ENCODE results near the gene WDR27. TPM values are rescaled to one million over a fixed set of nuclear protein-coding genes. Genes with fewer than 3 reads are reported as not detected.

The WDR27 gene
- total and polyA plus RNA-seq, 9 donors: 16.6 to 53.4 (median 38.7) TPM

- no peaks in the 10 kb centered on the region for H3K36me3 ChIP-seq
- 93 to 96% (median 94%) methylated on average over 9 of the region's 9 CpGs for WGBS, 3 donors
- no peak overlapping the region for H3K4me3 ChIP-seq
- no peak overlapping the region for H3K27ac ChIP-seq
- no peaks in the 10 kb centered on the region for H3K27me3 ChIP-seq
- intact Hi-C loops (cut with DNase I): no loop called here
- DNase-seq: no peak
- TF ChIP-seq EP300 (IDR thresholded peaks at IDR 0.05) (no peak), POLR2A (IDR thresholded peaks at IDR 0.05) (no peak), CTCF (IDR thresholded peaks at IDR 0.05) (no peak)
- no peaks in the 10 kb centered on the region for H3K9me3 ChIP-seq
- H3K4me1 ChIP-seq (ENCODE audit: insufficient read depth): no peaks in the 10 kb centered on the region
Measured at GRCh38 chr6:169714595-169714994, 12.8 kb upstream of the WDR27 start.

DNA sequence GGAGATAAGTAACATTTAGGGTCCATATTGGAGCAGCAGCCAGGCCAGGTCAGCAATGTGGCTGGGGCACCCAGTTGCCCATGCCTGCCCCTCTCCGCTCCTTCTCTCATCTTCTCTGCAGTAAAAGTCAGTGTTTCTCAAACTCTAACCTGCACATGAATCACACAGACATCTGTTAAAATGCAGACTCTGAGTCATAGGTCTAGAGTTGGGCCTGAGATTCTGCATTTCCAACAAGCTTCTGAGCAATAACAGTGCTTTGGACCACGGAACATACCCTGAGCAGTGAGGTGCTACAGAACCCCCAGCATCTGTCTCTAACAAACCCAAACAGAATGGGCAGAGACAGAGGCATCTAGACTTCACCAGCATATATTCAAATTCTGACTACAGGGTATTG, 12.3 kb upstream of the WDR27 start:
- no peaks in the 10 kb centered on the region for H3K36me3 ChIP-seq
- H3K9me3 ChIP-seq: no peaks in the 10 kb centered on the region
- intact Hi-C loops (cut with DNase I): no loop called here
- TF ChIP-seq CTCF (IDR thresholded peaks at IDR 0.05) (no peak), POLR2A (IDR thresholded peaks at IDR 0.05) (no peak), EP300 (IDR thresholded peaks at IDR 0.05) (no peak)
- WGBS, 3 donors: 94 to 100% (median 95%) methylated on average over 2 of the region's 2 CpGs
- no peak for DNase-seq
- H3K4me3 ChIP-seq: no peak overlapping the region
- no peaks in the 10 kb centered on the region for H3K27me3 ChIP-seq
- H3K27ac ChIP-seq: no peak overlapping the region
- H3K4me1 ChIP-seq (ENCODE audit: insufficient read depth): no peaks in the 10 kb centered on the region

GRCh38 chr6:169710009-169710408, 8.2 kb upstream of the WDR27 start:
- Histone ChIP-seq H3K4me1 (ENCODE audit: insufficient read depth) (no peaks in the 10 kb centered on the region), H3K4me3 (no peak overlapping the region), H3K9me3 (no peaks in the 10 kb centered on the region), H3K27me3 (no peaks in the 10 kb centered on the region), H3K27ac (no peak overlapping the region), H3K36me3 (no peaks in the 10 kb centered on the region)
- intact Hi-C loops (cut with DNase I): loop anchor here in 1 of 4 donors (2.0 kb wide), 1 partner anchor 73 kb away; no protein-coding TSS in a partner anchor
- no peak for DNase-seq
- TF ChIP-seq EP300 (IDR thresholded peaks at IDR 0.05) (no peak), POLR2A (IDR thresholded peaks at IDR 0.05) (no peak), CTCF (IDR thresholded peaks at IDR 0.05) (no peak)
- WGBS, 3 donors: 74 to 80% (median 75%) methylated on average over 3 of the region's 3 CpGs

GRCh38 chr6:169709293-169709692, 7.5 kb upstream of the WDR27 start:
- Histone ChIP-seq H3K36me3 (no peaks in the 10 kb centered on the region), H3K27ac (no peak overlapping the region), H3K27me3 (no peaks in the 10 kb centered on the region), H3K9me3 (no peaks in the 10 kb centered on the region), H3K4me1 (ENCODE audit: insufficient read depth) (peaks cover 1% of the 10 kb centered on the region), H3K4me3 (no peak overlapping the region)
- TF ChIP-seq CTCF (IDR thresholded peaks at IDR 0.05): no peak
- no peak for TF ChIP-seq EP300 (IDR thresholded peaks at IDR 0.05)
- no peak for TF ChIP-seq POLR2A (IDR thresholded peaks at IDR 0.05)
- intact Hi-C loops (cut with DNase I): no loop called here
- DNase-seq: no peak

GRCh38 chr6:169707772-169708171, 5.9 kb upstream of the WDR27 start:
- Histone ChIP-seq H3K27ac (no peak overlapping the region), H3K9me3 (no peaks in the 10 kb centered on the region), H3K36me3 (no peaks in the 10 kb centered on the region), H3K4me1 (ENCODE audit: insufficient read depth) (peaks cover 1% of the 10 kb centered on the region), H3K27me3 (no peaks in the 10 kb centered on the region), H3K4me3 (no peak overlapping the region)
- 89 to 92% (median 91%) methylated on average over 2 of the region's 2 CpGs for WGBS, 3 donors
- no peak for DNase-seq
- TF ChIP-seq POLR2A (IDR thresholded peaks at IDR 0.05): no peak
- no peak for TF ChIP-seq CTCF (IDR thresholded peaks at IDR 0.05)
- no peak for TF ChIP-seq EP300 (IDR thresholded peaks at IDR 0.05)
- intact Hi-C loops (cut with DNase I): no loop called here
